Measurements from ENCODE around the gene PSMD5.

GRCh38 chr9:120852240-120853010 is 9.7 kb upstream of the PSMD5 start:
- TF ChIP-seq POLR2AphosphoS5 (IDR thresholded peaks at IDR 0.05; ENCODE audit: low read depth, low read length) (peak; percentile 38; the same call in 1 of the 2 replicates), TAF1 (IDR thresholded peaks at IDR 0.05; ENCODE audit: borderline replicate concordance, insufficient read depth, low read length) (no peak)

All from PFSK-1 (cell line).